Mesothelial cell of epicardium (in vitro differentiated cells): ENCODE measurements around the gene KCNS3. TPM values are rescaled to one million over a fixed set of nuclear protein-coding genes. Genes with fewer than 3 reads are reported as not detected.

ENCODE experiments used
- DNase-seq, 2 experiments: peaks; one replicate each; pipeline ENCODE4 v3.0.0; 2021; ENCODE audit warnings: low spot score in 2 of 2; ENCODE audit not compliant: unreplicated experiment in 2 of 2
- H3K27ac Mint-ChIP-seq: 2 replicates; pipeline ENCODE4 v1.8.0; 2021; ENCODE audit warnings: mixed read lengths
- H3K27me3 Mint-ChIP-seq: 2 replicates; pipeline ENCODE4 v1.8.0; 2021; ENCODE audit warnings: low read depth, mixed read lengths
- H3K36me3 Mint-ChIP-seq: 2 replicates; pipeline ENCODE4 v1.8.0; 2021; ENCODE audit warnings: mixed read lengths
- H3K4me1 Mint-ChIP-seq: 2 replicates; pipeline ENCODE4 v1.8.0; 2021; ENCODE audit warnings: mixed read lengths
- H3K4me3 Mint-ChIP-seq: 2 replicates; pipeline ENCODE4 v1.8.0; 2021; ENCODE audit warnings: mild to moderate bottlenecking, moderate library complexity, mixed read lengths
- H3K9me3 Mint-ChIP-seq: 2 replicates; pipeline ENCODE4 v1.8.0; 2021; ENCODE audit warnings: mixed read lengths
- total RNA-seq: library from RNA; stranded (reverse); gene quantifications from 3 replicates; pipeline ENCODE4 v1.2.1, GENCODE V29; 2021
- TF ChIP-seq, protein P1 (sequence below): fragments of 200-600 bp; sonication (generic); IDR thresholded peaks from one replicate; pipeline ENCODE4 v1.5.0; 2021; ENCODE audit warnings: antibody characterized with exemption; ENCODE audit not compliant: unreplicated experiment

The KCNS3 gene
- total RNA-seq, 1 donor from 2014 or later, result 2.4 TPM

GRCh38 chr2:17976871-17977746 lies 98.6 kb downstream of the KCNS3 start:
- Mint-ChIP-seq H3K4me3 (no peak overlapping the region), H3K27me3 (no peaks in the 10 kb centered on the region), H3K36me3 (no peaks in the 10 kb centered on the region), H3K4me1 (peaks cover 5% of the 10 kb centered on the region), H3K9me3 (no peaks in the 10 kb centered on the region), H3K27ac (no peak overlapping the region)
- DNase-seq, result no peak
- TF ChIP-seq, protein P1, sequence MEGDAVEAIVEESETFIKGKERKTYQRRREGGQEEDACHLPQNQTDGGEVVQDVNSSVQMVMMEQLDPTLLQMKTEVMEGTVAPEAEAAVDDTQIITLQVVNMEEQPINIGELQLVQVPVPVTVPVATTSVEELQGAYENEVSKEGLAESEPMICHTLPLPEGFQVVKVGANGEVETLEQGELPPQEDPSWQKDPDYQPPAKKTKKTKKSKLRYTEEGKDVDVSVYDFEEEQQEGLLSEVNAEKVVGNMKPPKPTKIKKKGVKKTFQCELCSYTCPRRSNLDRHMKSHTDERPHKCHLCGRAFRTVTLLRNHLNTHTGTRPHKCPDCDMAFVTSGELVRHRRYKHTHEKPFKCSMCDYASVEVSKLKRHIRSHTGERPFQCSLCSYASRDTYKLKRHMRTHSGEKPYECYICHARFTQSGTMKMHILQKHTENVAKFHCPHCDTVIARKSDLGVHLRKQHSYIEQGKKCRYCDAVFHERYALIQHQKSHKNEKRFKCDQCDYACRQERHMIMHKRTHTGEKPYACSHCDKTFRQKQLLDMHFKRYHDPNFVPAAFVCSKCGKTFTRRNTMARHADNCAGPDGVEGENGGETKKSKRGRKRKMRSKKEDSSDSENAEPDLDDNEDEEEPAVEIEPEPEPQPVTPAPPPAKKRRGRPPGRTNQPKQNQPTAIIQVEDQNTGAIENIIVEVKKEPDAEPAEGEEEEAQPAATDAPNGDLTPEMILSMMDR, result no peak

DNA sequence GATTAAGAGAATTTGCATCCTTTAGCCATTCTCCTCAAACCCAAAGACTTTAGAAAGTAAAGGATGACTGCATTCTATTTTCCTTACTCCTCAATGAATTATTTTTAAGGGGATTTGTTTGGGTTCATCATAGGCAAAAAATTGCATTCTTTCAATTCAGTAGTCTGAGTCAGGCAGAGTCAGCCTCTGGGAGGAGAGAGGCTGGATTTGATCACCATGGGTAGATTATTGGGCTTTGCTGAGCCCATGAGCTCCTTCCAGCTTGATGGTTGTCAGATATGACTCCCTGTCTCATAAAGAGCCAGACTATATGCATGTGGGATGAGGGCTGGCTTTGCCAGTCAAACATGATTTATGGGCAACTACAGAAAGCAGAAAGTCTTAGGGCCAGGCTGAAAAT lies 101.2 kb downstream of the KCNS3 start:
- Mint-ChIP-seq H3K36me3 (no peaks in the 10 kb centered on the region), H3K9me3 (no peaks in the 10 kb centered on the region), H3K27ac (no peak overlapping the region), H3K27me3 (no peaks in the 10 kb centered on the region), H3K4me3 (no peak overlapping the region), H3K4me1 (no peaks in the 10 kb centered on the region)
- DNase-seq, result no peak
- TF ChIP-seq, protein P1, result no peak

DNA sequence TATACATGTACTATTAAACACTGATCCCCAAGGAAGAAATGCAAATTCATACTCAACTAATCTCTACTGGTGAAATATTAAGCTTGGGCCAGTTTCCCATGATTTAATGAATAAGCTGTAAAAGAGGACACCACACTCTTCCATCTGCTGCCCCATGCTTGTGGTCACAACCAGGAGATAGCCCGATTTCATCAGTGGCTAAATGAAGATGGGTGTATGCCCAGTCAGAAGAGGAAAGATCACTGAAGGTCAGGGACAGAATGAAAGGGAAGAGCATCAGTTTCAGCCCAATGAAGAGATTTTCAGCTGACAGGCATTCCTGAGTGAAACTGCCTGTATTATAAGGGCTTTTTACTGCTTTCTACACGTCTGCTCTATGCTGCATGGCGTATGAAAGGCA lies 103.5 kb downstream of the KCNS3 start:
- TF ChIP-seq, protein P1, result no peak
- no peak for DNase-seq

More for the DNA sequence above, 103.5 kb downstream of the KCNS3 start:
- Mint-ChIP-seq H3K27ac (no peak overlapping the region), H3K27me3 (peaks cover 3% of the 10 kb centered on the region), H3K4me1 (no peaks in the 10 kb centered on the region), H3K36me3 (no peaks in the 10 kb centered on the region), H3K4me3 (no peak overlapping the region), H3K9me3 (peaks cover 12% of the 10 kb centered on the region)

Other genes with a start within 250 kb of the KCNS3 start
- 21.5 to 24.7 TPM (median 22.2 TPM) in 3 replicates for gene SMC6, start 124.9 kb upstream of the KCNS3 start, total RNA-seq
- gene GEN1, start 124.5 kb upstream of the KCNS3 start, total RNA-seq, result 17.0 to 19.6 TPM (median 17.8 TPM) in 3 replicates
- not detected in 3 replicates for gene MSGN1, start 62.2 kb upstream of the KCNS3 start, total RNA-seq